ENCODE results near the gene SLC25A47.
A peak's percentile ranks its signal among the peaks of the same experiment; 100 is the strongest.
"Not testable (repeated sequence)": the region's sequence is repeated elsewhere in the genome, so short reads cannot be mapped to it uniquely, and the experiment has no call there.

The SLC25A47 gene

GRCh38 chr14:100281286-100282082 lies 41.7 kb upstream of the SLC25A47 start:
- DNase-seq (ENCODE audit: insufficient read length, low spot score) (no peak), FAIRE-seq (no peak)
- TF ChIP-seq, protein P1, sequence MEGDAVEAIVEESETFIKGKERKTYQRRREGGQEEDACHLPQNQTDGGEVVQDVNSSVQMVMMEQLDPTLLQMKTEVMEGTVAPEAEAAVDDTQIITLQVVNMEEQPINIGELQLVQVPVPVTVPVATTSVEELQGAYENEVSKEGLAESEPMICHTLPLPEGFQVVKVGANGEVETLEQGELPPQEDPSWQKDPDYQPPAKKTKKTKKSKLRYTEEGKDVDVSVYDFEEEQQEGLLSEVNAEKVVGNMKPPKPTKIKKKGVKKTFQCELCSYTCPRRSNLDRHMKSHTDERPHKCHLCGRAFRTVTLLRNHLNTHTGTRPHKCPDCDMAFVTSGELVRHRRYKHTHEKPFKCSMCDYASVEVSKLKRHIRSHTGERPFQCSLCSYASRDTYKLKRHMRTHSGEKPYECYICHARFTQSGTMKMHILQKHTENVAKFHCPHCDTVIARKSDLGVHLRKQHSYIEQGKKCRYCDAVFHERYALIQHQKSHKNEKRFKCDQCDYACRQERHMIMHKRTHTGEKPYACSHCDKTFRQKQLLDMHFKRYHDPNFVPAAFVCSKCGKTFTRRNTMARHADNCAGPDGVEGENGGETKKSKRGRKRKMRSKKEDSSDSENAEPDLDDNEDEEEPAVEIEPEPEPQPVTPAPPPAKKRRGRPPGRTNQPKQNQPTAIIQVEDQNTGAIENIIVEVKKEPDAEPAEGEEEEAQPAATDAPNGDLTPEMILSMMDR (IDR thresholded peaks at IDR 0.05; ENCODE audit: insufficient read depth, missing control alignments) = no peak

DNA sequence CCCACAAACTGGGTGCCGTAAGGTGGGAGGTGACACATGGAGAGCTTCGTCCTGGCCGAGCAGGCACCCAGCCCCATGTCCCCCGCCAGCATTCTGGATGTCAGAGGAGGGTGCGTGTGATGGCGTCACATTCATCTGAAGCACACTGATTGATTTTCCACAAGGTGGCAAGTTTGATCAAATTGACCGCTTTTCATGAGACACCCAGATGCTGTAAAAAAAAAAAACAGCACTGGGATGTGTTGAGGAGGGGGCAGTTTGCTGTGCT lies 41.1 kb upstream of the SLC25A47 start:
- TF ChIP-seq, protein P1 (IDR thresholded peaks at IDR 0.05; ENCODE audit: insufficient read depth, missing control alignments) = no peak
- FAIRE-seq (no peak), DNase-seq (ENCODE audit: insufficient read length, low spot score) (no peak)

- TF ChIP-seq, protein P1 (IDR thresholded peaks at IDR 0.05; ENCODE audit: insufficient read depth, missing control alignments) = no peak
- FAIRE-seq (no peak), DNase-seq (ENCODE audit: insufficient read length, low spot score) (no peak)
Measured at GRCh38 chr14:100282766-100283419, 40.2 kb upstream of the SLC25A47 start.

DNA sequence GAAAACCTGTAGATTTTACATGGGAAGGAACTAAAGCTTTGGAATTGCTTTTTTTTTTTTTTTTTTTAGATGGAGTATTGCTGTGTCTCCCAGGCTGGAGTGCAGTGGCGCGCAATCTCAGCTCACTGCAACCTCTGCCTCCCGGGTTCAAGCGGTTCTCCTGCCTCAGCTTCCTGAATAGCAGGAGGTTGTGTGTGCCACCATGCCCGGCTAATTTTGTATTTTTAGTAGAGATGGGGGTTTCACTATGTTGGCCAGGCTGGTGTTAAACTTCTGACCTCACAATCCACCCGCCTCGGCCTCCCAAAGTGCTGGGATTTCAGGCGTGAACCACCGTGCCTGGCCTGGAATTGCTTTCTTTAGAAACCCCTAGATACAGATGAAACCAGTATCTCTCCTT lies 39.7 kb upstream of the SLC25A47 start:
- FAIRE-seq = not testable (repeated sequence)

DNA sequence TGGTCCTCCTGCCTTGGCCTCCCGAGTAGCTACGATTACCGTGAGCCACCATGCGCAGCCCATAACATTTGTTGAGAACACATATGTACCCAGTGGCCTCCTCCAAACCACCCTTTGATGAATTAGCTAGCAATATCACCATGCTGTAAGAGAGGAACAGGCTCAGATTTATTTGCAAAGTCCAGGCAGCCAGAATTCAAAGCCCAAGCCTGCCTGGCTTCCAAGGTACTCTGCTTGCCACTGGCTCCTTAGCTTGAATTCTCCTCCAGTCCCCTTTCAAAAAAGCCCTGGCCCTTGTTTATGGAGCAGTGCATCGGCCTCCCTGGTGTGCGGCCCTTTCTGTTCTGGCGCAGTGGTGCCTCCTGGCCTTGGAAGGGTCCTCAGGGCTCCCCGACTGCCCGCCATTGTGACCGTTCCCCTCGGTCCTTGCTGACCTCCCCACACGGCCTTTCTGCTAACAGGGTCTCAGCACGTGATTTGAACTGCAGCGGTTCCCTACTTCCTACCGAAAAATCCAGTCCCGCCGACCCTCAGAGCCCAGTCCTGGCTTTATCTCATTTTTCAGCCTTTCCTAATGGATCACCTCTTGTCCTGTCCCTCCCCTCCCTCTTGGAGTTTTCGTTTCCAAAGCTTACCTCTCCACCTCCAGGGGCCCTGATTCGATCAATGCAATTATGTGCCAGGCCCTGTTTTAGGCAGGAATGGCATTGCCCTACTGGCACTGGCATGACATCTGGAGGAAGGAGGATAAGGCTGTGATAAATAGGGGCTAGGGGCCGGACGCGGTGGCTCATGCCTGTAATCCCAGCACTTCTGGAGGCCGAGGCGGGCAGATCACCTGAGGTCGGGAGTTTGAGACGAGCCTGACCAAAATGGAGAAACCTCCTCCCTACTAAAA lies 38.9 kb upstream of the SLC25A47 start:
- TF ChIP-seq, protein P1 (IDR thresholded peaks at IDR 0.05; ENCODE audit: insufficient read depth, missing control alignments) = no peak

More for the DNA sequence above, 39.7 kb upstream of the SLC25A47 start:
- DNase-seq (ENCODE audit: insufficient read length, low spot score) = not testable (repeated sequence)

DNA sequence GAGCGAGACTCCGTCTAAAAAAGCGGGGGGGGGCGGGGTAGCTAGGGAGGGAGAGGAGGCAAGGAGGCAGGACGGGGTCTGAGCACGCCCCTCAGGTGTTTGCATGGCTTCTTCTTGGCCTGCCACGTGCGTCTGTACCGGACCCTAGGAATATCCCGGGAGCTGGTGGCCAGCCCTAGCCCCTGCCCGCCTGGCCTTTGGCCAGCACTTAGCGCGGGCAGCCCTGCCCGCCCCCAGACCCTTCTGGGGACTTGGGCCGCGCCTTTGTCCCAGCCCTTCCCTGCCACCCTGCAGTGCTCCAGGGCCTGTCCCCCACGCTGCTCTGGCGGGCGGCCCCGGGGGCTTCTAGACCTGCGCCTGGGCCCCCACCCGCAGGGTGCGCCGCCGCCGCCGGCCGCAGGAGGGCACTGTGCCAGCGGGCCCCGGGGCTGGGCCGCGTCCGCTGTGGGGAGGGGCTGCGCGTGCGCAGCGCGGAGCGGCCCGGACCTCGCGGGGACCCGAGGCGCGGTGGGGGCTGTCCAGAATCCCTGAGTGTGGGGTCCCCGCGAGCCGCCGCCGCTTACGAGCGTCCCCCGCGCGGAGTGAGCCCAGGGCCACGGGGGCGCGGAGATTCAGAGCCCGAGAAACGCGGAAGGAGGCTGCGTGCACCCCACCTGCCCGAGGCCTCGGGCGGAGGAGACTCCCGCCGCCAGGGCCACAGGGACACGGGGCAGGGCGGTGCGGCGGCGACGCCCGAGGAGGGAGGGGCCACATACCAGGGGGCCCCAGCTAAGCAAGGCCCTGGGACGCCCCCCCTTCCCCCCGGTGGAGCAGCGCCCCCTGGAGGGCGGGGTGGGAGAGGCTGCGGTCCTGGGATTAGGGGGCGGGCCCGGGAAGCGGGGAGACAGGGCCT lies 37.9 kb upstream of the SLC25A47 start:
- TF ChIP-seq, protein P1 (IDR thresholded peaks at IDR 0.05; ENCODE audit: insufficient read depth, missing control alignments) = peak; percentile 53
- DNase-seq (ENCODE audit: insufficient read length, low spot score) (peak; percentile 94), FAIRE-seq (no peak)

More for the DNA sequence above, 38.9 kb upstream of the SLC25A47 start:
- no peak for FAIRE-seq
- no peak for DNase-seq (ENCODE audit: insufficient read length, low spot score)
